Panc1 (cell line): ENCODE results near the gene SULF2. TPM values are rescaled to one million over a fixed set of nuclear protein-coding genes. Genes with fewer than 3 reads are reported as not detected.

ENCODE experiments used
- ATAC-seq: fragments of 200-7000 bp; cut with Tn5 transposase; 2 replicates; pipeline ENCODE4 v1.9.1; 2020; ENCODE audit warnings: mild to moderate bottlenecking, moderate library complexity
- BruUV-seq: library from RNA; stranded (reverse); fragments of 400-500 nt; replicated peaks from 2 replicates; lab custom pipeline; 2021; lab: Mats Ljungman, UMichigan
- CTCF ChIA-PET: fragments of 300-600 bp; sonication (Branson Sonifier 250); formaldehyde crosslinking; loops from one replicate; lab custom pipeline; 2022; ENCODE audit warnings: antibody characterized with exemption; lab: Charles Lee
- POLR2A ChIA-PET: fragments of 300-600 bp; sonication (Branson Sonifier 250); formaldehyde crosslinking; loops from one replicate; lab custom pipeline; 2022; ENCODE audit warnings: antibody characterized with exemption; lab: Charles Lee
- DNase-seq: peaks from one replicate; pipeline ENCODE4 v3.0.0-alpha.2; 2010; ENCODE audit warnings: low read depth, low spot score
- H3K27ac ChIP-seq: 2 replicates; pipeline ENCODE4 v1.5.1; 2011; ENCODE audit warnings: mild to moderate bottlenecking, low read length, inconsistent platforms
- H3K27me3 ChIP-seq: fragments of 200-500 bp; sonication (Bioruptor generic); 2 replicates; pipeline ENCODE4 v1.6.0; 2014; ENCODE audit warnings: low read length, inconsistent platforms; ENCODE audit not compliant: control insufficient read depth, insufficient read depth
- H3K36me3 ChIP-seq: fragments of 200-500 bp; sonication (Bioruptor generic); 2 replicates; pipeline ENCODE4 v1.5.1; 2014; ENCODE audit warnings: inconsistent platforms, mild to moderate bottlenecking, low read length, moderate library complexity; ENCODE audit not compliant: control insufficient read depth, insufficient read depth
- H3K4me1 ChIP-seq: 2 replicates; pipeline ENCODE4 v1.5.1; 2011; ENCODE audit warnings: inconsistent platforms, mild to moderate bottlenecking, low read length, moderate library complexity; ENCODE audit not compliant: control insufficient read depth, insufficient read depth
- H3K4me3 ChIP-seq, 2 experiments: 2 replicates each; pipeline ENCODE4 v1.5.1; 2011 to 2012; ENCODE audit warnings: low read depth in 2 of 2, low read length in 2 of 2, mild to moderate bottlenecking in 2 of 2, inconsistent platforms in 1 of 2, moderate library complexity in 1 of 2
- H3K9me3 ChIP-seq: fragments of 200-500 bp; sonication (Bioruptor generic); 2 replicates; pipeline ENCODE4 v1.5.1; 2014; ENCODE audit warnings: low read depth, mild to moderate bottlenecking, inconsistent platforms, low read length, moderate library complexity; ENCODE audit not compliant: control insufficient read depth, insufficient read depth
- POLR2AphosphoS5 ChIP-seq: IDR thresholded peaks from 2 replicates; pipeline ENCODE4 v1.6.1; 2012; ENCODE audit warnings: mild to moderate bottlenecking, low read depth, low read length, moderate library complexity
- SIN3A ChIP-seq: IDR thresholded peaks from 2 replicates; pipeline ENCODE4 v1.6.1; 2012; ENCODE audit warnings: low read depth, mild to moderate bottlenecking, low read length, moderate library complexity, borderline replicate concordance; ENCODE audit not compliant: insufficient read depth
- TCF7L2 ChIP-seq: IDR thresholded peaks from 2 replicates; pipeline ENCODE4 v1.6.1; 2011; ENCODE audit warnings: mild to moderate bottlenecking, low read depth, low read length, inconsistent platforms
- in situ Hi-C: cut with HindIII; loops from 2 replicates; pipeline ENCODE4 v1.10.0; 2016; ENCODE audit warnings: low sequenced_read_pairs, low pct_unique_long_range_greater_than_20kb
- intact Hi-C: fragments of 100-400 bp; cut with micrococcal nuclease; formaldehyde crosslinking; loops from one replicate; pipeline ENCODE4 v1.10.0; 2022; ENCODE audit not compliant: unreplicated experiment
- total RNA-seq: library from RNA; stranded (reverse); gene quantifications from one replicate; pipeline ENCODE4 v1.2.1, GENCODE V29; 2021; ENCODE audit not compliant: unreplicated experiment
- TF ChIP-seq, protein P1 (sequence below), 2 experiments: IDR thresholded peaks; 2 replicates each; pipeline ENCODE4 v1.6.1; 2011 to 2012; ENCODE audit warnings: low read depth in 2 of 2, control low read depth in 1 of 2, low read length in 1 of 2, mild to moderate bottlenecking in 1 of 2, moderate library complexity in 1 of 2; ENCODE audit not compliant: insufficient read depth in 1 of 2
- TF ChIP-seq, protein P2 (sequence below): fragments of 450-650 bp; IDR thresholded peaks from 2 replicates; pipeline ENCODE4 v1.5.1; 2017; ENCODE audit warnings: mild to moderate bottlenecking

Gene SULF2
- total RNA-seq, 1 experiment from 2014 or later: 1.4 TPM

DNA sequence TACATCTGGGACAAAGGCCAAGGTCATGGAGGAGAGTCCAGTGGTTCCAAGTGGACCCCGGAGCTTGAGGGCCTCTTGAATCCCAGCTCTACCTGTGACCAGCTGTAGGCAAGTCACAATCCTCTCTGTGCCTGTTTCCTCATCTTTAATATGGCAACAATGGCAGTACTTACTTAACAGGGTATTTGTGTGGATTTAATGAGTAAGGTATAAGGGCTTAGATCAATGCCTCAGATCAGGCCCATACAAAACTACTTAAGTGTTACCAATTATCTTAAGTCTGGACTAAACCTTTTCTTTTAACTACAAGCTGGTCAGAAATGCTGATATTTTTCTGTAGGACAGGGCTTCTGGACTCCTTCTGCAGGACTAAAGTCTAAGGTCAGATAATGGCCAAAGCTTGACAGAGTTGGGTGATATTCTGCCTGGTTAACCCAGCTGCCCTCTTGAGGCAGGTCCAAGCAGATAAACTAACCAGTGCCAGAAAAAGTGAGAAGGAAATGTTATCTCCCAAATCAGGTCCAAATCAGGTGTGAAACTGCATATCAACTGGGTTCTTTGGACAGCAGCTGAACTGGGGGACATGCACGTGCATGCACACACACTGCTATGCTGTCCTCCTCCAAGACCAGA is 2.2 kb downstream of the SULF2 start:
- in situ Hi-C loops: no loop called here
- POLR2A ChIA-PET: interaction anchor here (0.6 kb wide), 1 partner anchor 936 kb away, joined by 4 read pairs; no protein-coding TSS in a partner anchor
- H3K36me3 ChIP-seq: no peaks in the 10 kb centered on the region
- peaks cover 13% of the 10 kb centered on the region for H3K27me3 ChIP-seq
- no peak overlapping the region for H3K4me3 ChIP-seq
- no TSS peak for BruUV-seq
- TF ChIP-seq, protein P1, sequence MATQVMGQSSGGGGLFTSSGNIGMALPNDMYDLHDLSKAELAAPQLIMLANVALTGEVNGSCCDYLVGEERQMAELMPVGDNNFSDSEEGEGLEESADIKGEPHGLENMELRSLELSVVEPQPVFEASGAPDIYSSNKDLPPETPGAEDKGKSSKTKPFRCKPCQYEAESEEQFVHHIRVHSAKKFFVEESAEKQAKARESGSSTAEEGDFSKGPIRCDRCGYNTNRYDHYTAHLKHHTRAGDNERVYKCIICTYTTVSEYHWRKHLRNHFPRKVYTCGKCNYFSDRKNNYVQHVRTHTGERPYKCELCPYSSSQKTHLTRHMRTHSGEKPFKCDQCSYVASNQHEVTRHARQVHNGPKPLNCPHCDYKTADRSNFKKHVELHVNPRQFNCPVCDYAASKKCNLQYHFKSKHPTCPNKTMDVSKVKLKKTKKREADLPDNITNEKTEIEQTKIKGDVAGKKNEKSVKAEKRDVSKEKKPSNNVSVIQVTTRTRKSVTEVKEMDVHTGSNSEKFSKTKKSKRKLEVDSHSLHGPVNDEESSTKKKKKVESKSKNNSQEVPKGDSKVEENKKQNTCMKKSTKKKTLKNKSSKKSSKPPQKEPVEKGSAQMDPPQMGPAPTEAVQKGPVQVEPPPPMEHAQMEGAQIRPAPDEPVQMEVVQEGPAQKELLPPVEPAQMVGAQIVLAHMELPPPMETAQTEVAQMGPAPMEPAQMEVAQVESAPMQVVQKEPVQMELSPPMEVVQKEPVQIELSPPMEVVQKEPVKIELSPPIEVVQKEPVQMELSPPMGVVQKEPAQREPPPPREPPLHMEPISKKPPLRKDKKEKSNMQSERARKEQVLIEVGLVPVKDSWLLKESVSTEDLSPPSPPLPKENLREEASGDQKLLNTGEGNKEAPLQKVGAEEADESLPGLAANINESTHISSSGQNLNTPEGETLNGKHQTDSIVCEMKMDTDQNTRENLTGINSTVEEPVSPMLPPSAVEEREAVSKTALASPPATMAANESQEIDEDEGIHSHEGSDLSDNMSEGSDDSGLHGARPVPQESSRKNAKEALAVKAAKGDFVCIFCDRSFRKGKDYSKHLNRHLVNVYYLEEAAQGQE (IDR thresholded peaks at IDR 0.05; ENCODE audit: insufficient read depth in 1 of 2, low read depth in 2 of 2, low read length in 1 of 2): no peak
- TF ChIP-seq, protein P2, sequence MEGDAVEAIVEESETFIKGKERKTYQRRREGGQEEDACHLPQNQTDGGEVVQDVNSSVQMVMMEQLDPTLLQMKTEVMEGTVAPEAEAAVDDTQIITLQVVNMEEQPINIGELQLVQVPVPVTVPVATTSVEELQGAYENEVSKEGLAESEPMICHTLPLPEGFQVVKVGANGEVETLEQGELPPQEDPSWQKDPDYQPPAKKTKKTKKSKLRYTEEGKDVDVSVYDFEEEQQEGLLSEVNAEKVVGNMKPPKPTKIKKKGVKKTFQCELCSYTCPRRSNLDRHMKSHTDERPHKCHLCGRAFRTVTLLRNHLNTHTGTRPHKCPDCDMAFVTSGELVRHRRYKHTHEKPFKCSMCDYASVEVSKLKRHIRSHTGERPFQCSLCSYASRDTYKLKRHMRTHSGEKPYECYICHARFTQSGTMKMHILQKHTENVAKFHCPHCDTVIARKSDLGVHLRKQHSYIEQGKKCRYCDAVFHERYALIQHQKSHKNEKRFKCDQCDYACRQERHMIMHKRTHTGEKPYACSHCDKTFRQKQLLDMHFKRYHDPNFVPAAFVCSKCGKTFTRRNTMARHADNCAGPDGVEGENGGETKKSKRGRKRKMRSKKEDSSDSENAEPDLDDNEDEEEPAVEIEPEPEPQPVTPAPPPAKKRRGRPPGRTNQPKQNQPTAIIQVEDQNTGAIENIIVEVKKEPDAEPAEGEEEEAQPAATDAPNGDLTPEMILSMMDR: no peak
- no peak for TF ChIP-seq POLR2AphosphoS5
- no peak for TF ChIP-seq TCF7L2
- no peak for TF ChIP-seq SIN3A
- CTCF ChIA-PET: interaction anchor here (0.7 to 0.8 kb wide), 2 partner anchors 9 to 334 kb away, joined by 3 read pairs; no protein-coding TSS in a partner anchor
- intact Hi-C loops: no loop called here
- H3K9me3 ChIP-seq: no peaks in the 10 kb centered on the region
- H3K27ac ChIP-seq: no peak overlapping the region
- H3K4me1 ChIP-seq: no peaks in the 10 kb centered on the region
- DNase-seq: no peak
- no peak for ATAC-seq

DNA sequence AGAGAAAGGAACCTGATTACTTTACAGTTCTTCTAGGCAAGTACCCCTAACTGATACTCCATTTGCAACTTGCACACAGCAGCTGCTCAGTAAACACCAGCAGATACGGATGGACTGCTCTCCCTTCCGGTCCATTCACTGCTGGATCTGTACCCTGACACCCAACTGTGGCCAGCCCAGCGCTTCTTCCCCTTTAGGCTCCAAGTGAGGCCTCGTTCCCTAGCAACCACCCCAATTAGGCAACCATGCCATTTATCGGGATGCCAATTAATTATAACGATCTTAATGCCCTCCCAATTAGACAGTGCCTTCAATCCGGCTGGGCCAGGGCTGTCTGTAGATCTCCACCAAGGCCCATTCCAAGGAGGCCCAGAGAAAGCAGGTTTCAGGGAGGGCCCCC is 3.2 kb downstream of the SULF2 start:
- Histone ChIP-seq H3K9me3 (no peaks in the 10 kb centered on the region), H3K27ac (no peak overlapping the region), H3K27me3 (peaks cover 12% of the 10 kb centered on the region), H3K4me3 (no peak overlapping the region), H3K36me3 (no peaks in the 10 kb centered on the region), H3K4me1 (no peaks in the 10 kb centered on the region)
- ATAC-seq (no peak), DNase-seq (no peak)
- in situ Hi-C loops (no loop called here), intact Hi-C loops (no loop called here)
- ChIA-PET CTCF (no interaction called here), POLR2A (interaction anchor here (0.6 kb wide), 1 partner anchor 550 kb away, joined by 3 read pairs; no protein-coding TSS in a partner anchor)
- TF ChIP-seq POLR2AphosphoS5: no peak
- TF ChIP-seq, protein P2: no peak
- TF ChIP-seq, protein P1 (IDR thresholded peaks at IDR 0.05; ENCODE audit: insufficient read depth in 1 of 2, low read depth in 2 of 2, low read length in 1 of 2): no peak
- TF ChIP-seq TCF7L2: no peak
- TF ChIP-seq SIN3A: no peak
- BruUV-seq: no TSS peak
